Stimulated activated CD4-positive, alpha-beta T cell treated with anti-CD3 and anti-CD28 coated beads, Interleukin-2, amount 100 ng/mL, for 4 hours (primary cell): ENCODE results near the gene CHCHD10.

ENCODE experiments used
- DNase-seq: peaks from one replicate; pipeline ENCODE4 v3.0.0-alpha.2; 2020; ENCODE audit warnings: low read depth

Gene CHCHD10

DNA sequence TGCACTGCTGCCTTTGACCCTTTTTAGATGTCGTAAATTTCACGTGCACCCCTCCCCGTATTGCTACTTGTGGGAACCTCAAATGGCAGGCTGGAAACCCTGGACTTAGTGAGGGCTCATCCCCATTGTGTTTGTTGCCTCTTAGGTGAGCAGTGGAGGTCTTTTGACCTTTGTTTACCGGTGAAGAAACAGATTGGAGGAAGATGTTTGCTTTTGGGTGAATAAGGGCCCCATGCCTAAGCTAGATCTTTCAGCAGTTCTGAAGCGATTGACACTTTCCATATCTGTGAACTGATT, 19.8 kb upstream of the CHCHD10 start:
- no peak for DNase-seq

- DNase-seq: peak; percentile 85
Observed at GRCh38 chr22:23786752-23787599, 19.2 kb upstream of the CHCHD10 start, which contains the start of gene SMARCB1. Gene SMARCB1, plus strand, starts transcription at chr22:23786966. Its CDS starts 204 bp downstream, at chr22:23787170.

DNA sequence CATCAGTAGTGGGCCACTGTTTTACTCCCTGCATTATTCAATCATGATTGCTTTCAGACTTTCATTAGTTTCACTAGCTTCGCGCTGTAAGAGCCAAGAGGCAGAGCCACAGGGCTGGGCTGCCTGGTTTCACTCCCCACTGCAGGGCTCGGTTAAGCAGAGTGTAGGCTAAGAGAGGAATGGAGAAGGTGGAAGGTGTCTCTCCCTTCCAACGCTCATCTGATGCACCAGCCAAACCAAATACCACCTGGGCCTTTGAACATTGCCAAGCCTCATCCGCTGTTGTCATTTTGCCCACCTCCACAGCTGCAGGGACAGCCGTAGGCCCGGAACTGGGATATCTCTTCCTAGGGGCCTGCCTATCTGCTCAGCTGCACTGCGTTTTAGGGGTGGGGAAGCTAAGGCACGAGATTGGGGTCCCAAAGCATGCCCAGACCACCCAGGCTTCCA, 18.5 kb upstream of the CHCHD10 start:
- DNase-seq: no peak

- no peak for DNase-seq
Observed at GRCh38 chr22:23784215-23784732, 16.5 kb upstream of the CHCHD10 start.

DNA sequence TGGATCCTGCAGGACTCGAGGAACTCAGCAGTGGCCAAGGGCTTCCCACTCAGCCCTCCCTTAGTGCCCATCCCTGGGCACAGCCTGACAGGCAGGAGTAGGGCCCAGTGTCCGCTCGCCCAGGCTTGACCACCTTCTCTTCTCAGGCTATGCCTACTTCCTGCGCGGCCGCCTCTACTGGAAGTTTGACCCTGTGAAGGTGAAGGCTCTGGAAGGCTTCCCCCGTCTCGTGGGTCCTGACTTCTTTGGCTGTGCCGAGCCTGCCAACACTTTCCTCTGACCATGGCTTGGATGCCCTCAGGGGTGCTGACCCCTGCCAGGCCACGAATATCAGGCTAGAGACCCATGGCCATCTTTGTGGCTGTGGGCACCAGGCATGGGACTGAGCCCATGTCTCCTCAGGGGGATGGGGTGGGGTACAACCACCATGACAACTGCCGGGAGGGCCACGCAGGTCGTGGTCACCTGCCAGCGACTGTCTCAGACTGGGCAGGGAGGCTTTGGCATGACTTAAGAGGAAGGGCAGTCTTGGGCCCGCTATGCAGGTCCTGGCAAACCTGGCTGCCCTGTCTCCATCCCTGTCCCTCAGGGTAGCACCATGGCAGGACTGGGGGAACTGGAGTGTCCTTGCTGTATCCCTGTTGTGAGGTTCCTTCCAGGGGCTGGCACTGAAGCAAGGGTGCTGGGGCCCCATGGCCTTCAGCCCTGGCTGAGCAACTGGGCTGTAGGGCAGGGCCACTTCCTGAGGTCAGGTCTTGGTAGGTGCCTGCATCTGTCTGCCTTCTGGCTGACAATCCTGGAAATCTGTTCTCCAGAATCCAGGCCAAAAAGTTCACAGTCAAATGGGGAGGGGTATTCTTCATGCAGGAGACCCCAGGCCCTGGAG, 15.7 kb upstream of the CHCHD10 start:
- no peak for DNase-seq

DNA sequence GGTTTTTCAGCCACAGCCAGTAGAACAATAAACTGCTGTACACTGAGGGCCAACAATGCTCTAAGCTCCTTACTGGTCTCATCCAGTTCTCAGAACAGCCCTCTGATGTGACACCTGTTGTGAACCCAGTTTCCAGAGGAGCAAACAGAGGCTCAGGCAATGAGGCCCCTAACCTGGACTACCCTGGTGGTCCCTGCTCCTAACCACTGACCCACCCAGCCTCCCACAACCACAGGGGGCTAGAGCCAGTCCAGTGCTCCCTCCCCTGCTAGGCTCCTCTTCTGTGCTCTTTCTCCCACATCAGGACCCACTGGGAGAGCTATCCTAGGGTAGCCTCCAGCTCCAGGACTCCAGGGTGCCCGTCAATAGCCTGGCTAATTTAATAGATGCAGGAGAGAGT, 14.9 kb upstream of the CHCHD10 start:
- DNase-seq: no peak

GRCh38 chr22:23782252-23782651, 14.5 kb upstream of the CHCHD10 start:
- no peak for DNase-seq

GRCh38 chr22:23781511-23782183, 13.9 kb upstream of the CHCHD10 start:
- no peak for DNase-seq

GRCh38 chr22:23781065-23781464, 13.3 kb upstream of the CHCHD10 start:
- no peak for DNase-seq

GRCh38 chr22:23780146-23780748, 12.5 kb upstream of the CHCHD10 start:
- no peak for DNase-seq

DNA sequence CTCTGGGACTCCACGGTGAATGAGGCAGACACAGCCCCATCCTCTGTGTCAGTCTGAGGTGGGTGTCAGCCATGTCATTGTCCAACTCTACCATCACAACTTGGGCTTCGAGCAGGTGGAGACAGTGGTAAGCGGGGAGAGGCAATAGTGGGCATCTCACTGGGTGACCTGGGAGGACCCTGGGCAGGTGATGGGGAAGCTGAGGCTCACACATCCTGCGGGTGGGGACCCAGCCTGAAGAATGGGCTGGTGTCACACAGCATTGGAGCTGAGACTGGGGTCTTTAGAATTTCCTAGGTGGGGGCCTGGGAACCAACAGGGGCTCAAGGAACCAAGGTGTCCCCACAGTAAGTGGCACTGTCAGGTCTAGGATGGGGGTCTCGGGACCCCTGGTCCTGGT, 12.0 kb upstream of the CHCHD10 start:
- no peak for DNase-seq

GRCh38 chr22:23779083-23779482, 11.3 kb upstream of the CHCHD10 start:
- no peak for DNase-seq

- no peak for DNase-seq
Observed at GRCh38 chr22:23778577-23778900, 10.8 kb upstream of the CHCHD10 start.

- no peak for DNase-seq
Observed at GRCh38 chr22:23777776-23778576, 10.2 kb upstream of the CHCHD10 start.

GRCh38 chr22:23775779-23776375, 8.1 kb upstream of the CHCHD10 start:
- DNase-seq: no peak

DNA sequence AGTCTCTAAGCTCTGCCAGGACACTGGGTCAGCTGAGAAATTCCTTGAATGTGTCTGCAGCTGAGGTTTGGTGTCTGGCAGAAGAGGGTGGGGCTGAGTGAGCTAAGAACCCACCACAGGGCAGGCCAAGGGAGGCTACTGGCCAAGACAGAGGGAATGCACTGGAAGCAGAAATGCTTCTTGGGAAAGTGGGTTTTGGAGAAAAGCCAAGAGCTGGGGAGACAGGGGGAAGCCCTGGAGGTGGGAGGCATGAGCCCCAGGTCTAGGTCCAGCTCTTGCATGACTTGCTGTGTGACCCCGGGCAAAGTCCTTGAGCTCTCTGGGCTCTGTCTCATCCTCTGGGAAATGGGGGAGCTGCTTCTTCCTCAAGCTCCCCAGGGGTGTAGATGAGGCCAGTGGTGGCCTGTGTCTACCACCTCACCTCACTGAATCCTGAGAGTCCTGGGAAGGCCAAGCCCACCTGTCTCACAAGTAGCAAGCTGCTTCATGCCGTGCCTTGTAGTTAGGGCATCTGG, 7.2 kb upstream of the CHCHD10 start:
- no peak for DNase-seq

DNA sequence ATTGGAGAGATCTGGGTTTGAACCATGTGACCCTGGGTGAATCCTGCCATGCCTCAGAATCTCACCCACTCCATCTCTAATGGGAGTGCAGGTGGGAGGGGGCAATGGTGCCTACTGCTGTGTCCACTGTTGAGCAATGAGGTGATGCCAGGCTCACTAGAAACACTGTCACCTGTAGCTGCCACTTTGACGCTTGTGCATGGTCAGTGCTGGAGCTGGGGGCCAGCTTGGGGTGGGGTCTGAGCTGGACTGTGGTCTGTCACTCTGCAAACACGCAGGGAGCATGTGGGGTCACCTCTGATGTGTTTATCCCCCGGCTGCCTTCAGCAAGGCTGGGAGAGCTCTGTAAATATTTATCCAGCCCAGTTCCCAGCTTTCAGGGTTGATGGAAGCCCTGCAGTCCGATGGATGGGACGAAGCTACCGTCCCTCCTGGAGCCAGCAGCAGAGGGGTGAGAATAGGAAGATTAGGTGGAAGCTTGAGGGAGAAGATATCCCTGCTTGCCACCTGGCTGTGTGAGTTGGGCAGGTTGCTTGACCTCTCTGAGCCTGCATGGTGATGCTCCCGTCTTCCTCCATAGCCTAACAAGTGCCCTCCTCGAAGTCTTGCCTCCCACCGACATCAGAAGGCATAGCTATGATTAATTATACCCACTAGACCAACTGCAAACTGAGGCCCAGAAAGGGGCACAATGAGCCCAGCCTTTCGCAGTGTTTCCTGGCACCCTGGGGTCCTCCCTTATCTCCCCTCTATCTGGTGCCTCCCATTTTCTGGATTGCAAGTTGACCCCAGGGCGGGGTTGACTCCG, 6.5 kb upstream of the CHCHD10 start:
- no peak for DNase-seq

DNA sequence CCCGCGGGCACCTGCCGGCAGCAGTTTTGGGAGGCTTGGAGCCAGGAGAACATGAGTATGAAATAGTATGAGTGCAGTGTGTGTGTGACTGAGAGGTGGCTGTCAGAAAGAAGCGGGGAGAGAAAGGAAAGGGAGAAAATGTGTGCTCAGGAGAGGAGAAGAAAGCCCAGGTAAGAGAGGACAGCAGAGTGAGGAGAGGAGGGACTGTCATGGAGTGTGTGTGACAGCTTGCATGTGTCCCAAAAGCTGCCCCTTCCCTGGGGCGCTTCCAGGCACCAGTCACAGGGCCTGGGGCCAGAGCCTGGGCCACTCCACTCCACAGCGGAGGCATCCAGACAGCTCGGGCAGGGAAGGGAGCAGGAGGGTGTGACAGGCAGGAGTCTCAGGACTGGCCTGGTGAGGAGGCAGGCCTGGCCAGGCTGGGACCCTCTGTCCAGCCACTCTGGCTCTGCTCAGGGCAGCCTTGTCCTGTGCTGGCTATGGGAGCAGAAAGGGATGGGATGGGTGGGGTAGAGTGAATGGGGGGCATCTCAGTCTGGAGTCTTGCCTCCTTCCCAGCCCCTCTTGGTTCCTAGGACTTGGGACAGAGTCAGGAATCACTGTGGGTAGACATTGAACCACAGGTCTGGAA, 5.8 kb upstream of the CHCHD10 start:
- no peak for DNase-seq
